ENCODE data around the gene RPL27A.

The RPL27A gene

GRCh38 chr11:8721609-8722500 lies 39.3 kb downstream of the RPL27A start:
- no peak for FAIRE-seq

- no peak for FAIRE-seq
Observed at GRCh38 chr11:8722809-8723208, 40.2 kb downstream of the RPL27A start.

- FAIRE-seq: no peak
Observed at GRCh38 chr11:8723711-8724110, 41.1 kb downstream of the RPL27A start.

GRCh38 chr11:8724682-8725081 lies 42.1 kb downstream of the RPL27A start:
- FAIRE-seq: no peak

- no peak for FAIRE-seq
Observed at GRCh38 chr11:8726395-8726794, 43.8 kb downstream of the RPL27A start.

- no peak for FAIRE-seq
Observed at GRCh38 chr11:8728563-8728962, 46.0 kb downstream of the RPL27A start.

- FAIRE-seq: no peak
Observed at GRCh38 chr11:8729067-8729466, 46.5 kb downstream of the RPL27A start.

- FAIRE-seq: no peak
Observed at GRCh38 chr11:8729837-8730696, 47.5 kb downstream of the RPL27A start.

GRCh38 chr11:8730697-8731020 lies 48.1 kb downstream of the RPL27A start:
- no peak for FAIRE-seq

GRCh38 chr11:8731647-8732323 lies 49.2 kb downstream of the RPL27A start:
- no peak for FAIRE-seq

- FAIRE-seq: no peak
Observed at GRCh38 chr11:8732324-8732670, 49.7 kb downstream of the RPL27A start.

GRCh38 chr11:8732748-8733241 lies 50.2 kb downstream of the RPL27A start:
- no peak for FAIRE-seq

- FAIRE-seq: no peak
Observed at GRCh38 chr11:8733852-8734251, 51.3 kb downstream of the RPL27A start.

GRCh38 chr11:8735094-8735493 lies 52.5 kb downstream of the RPL27A start:
- no peak for FAIRE-seq

- no peak for FAIRE-seq
Observed at GRCh38 chr11:8739309-8739793, 56.8 kb downstream of the RPL27A start.

Data from endometrium (tissue), 2 donors.